Measurements from ENCODE around the gene TRMT61B.

Gene TRMT61B

GRCh38 chr2:28855193-28855592 lies 14.9 kb downstream of the TRMT61B start:
- peaks cover 0 to 5% of the 10 kb centered on the region in 2 donors for H3K36me3 ChIP-seq (ENCODE audit: control insufficient read depth in 1 of 2, insufficient read depth in 2 of 2, low read length in 2 of 2)
- no peaks in the 10 kb centered on the region for H3K27me3 ChIP-seq (ENCODE audit: low read depth, low read length)
- no peak overlapping the region for H3K4me3 ChIP-seq (ENCODE audit: low read depth in 1 of 2, low read length in 2 of 2)
- no peak overlapping the region for H3K27ac ChIP-seq (ENCODE audit: low read length)
- no peaks in the 10 kb centered on the region for H3K9me3 ChIP-seq (ENCODE audit: control insufficient read depth in 1 of 2, low read length in 2 of 2)
- H3K4me1 ChIP-seq (ENCODE audit: control insufficient read depth in 1 of 2, insufficient read depth in 2 of 2, low read length in 2 of 2): no peaks in the 10 kb centered on the region

GRCh38 chr2:28842042-28842441 lies 28.1 kb downstream of the TRMT61B start:
- Histone ChIP-seq H3K27ac (ENCODE audit: low read length) (no peak overlapping the region), H3K36me3 (ENCODE audit: control insufficient read depth in 1 of 2, insufficient read depth in 2 of 2, low read length in 2 of 2) (peaks cover 0 to 9% of the 10 kb centered on the region in 2 donors), H3K9me3 (ENCODE audit: control insufficient read depth in 1 of 2, low read length in 2 of 2) (no peaks in the 10 kb centered on the region), H3K4me3 (ENCODE audit: low read depth in 1 of 2, low read length in 2 of 2) (no peak overlapping the region), H3K4me1 (ENCODE audit: control insufficient read depth in 1 of 2, insufficient read depth in 2 of 2, low read length in 2 of 2) (no peaks in the 10 kb centered on the region), H3K27me3 (ENCODE audit: low read depth, low read length) (no peaks in the 10 kb centered on the region)

GRCh38 chr2:28838971-28839370 lies 31.1 kb downstream of the TRMT61B start:
- H3K9me3 ChIP-seq (ENCODE audit: control insufficient read depth in 1 of 2, low read length in 2 of 2): no peaks in the 10 kb centered on the region
- H3K27me3 ChIP-seq (ENCODE audit: low read depth, low read length): no peaks in the 10 kb centered on the region
- H3K27ac ChIP-seq (ENCODE audit: low read length): no peak overlapping the region
- no peaks in the 10 kb centered on the region for H3K4me1 ChIP-seq (ENCODE audit: control insufficient read depth in 1 of 2, insufficient read depth in 2 of 2, low read length in 2 of 2)
- no peaks in the 10 kb centered on the region for H3K36me3 ChIP-seq (ENCODE audit: control insufficient read depth in 1 of 2, insufficient read depth in 2 of 2, low read length in 2 of 2)
- H3K4me3 ChIP-seq (ENCODE audit: low read depth in 1 of 2, low read length in 2 of 2): no peak overlapping the region

GRCh38 chr2:28835781-28836180 lies 34.3 kb downstream of the TRMT61B start:
- no peaks in the 10 kb centered on the region for H3K27me3 ChIP-seq (ENCODE audit: low read depth, low read length)

GRCh38 chr2:28833740-28834470 lies 36.2 kb downstream of the TRMT61B start:
- H3K27me3 ChIP-seq (ENCODE audit: low read depth, low read length): no peaks in the 10 kb centered on the region
- H3K4me1 ChIP-seq (ENCODE audit: control insufficient read depth in 1 of 2, insufficient read depth in 2 of 2, low read length in 2 of 2): no peaks in the 10 kb centered on the region
- H3K4me3 ChIP-seq (ENCODE audit: low read depth in 1 of 2, low read length in 2 of 2): no peak overlapping the region
- no peak overlapping the region for H3K27ac ChIP-seq (ENCODE audit: low read length)
- H3K9me3 ChIP-seq (ENCODE audit: control insufficient read depth in 1 of 2, low read length in 2 of 2): no peaks in the 10 kb centered on the region
- H3K36me3 ChIP-seq (ENCODE audit: control insufficient read depth in 1 of 2, insufficient read depth in 2 of 2, low read length in 2 of 2): no peaks in the 10 kb centered on the region

More at GRCh38 chr2:28835781-28836180, 34.3 kb downstream of the TRMT61B start:
- Histone ChIP-seq H3K4me1 (ENCODE audit: control insufficient read depth in 1 of 2, insufficient read depth in 2 of 2, low read length in 2 of 2) (no peaks in the 10 kb centered on the region), H3K27ac (ENCODE audit: low read length) (no peak overlapping the region), H3K4me3 (ENCODE audit: low read depth in 1 of 2, low read length in 2 of 2) (no peak overlapping the region), H3K9me3 (ENCODE audit: control insufficient read depth in 1 of 2, low read length in 2 of 2) (no peaks in the 10 kb centered on the region), H3K36me3 (ENCODE audit: control insufficient read depth in 1 of 2, insufficient read depth in 2 of 2, low read length in 2 of 2) (no peaks in the 10 kb centered on the region)

- Histone ChIP-seq H3K9me3 (ENCODE audit: control insufficient read depth in 1 of 2, low read length in 2 of 2) (no peaks in the 10 kb centered on the region), H3K36me3 (ENCODE audit: control insufficient read depth in 1 of 2, insufficient read depth in 2 of 2, low read length in 2 of 2) (no peaks in the 10 kb centered on the region), H3K4me1 (ENCODE audit: control insufficient read depth in 1 of 2, insufficient read depth in 2 of 2, low read length in 2 of 2) (no peaks in the 10 kb centered on the region), H3K4me3 (ENCODE audit: low read depth in 1 of 2, low read length in 2 of 2) (no peak overlapping the region), H3K27me3 (ENCODE audit: low read depth, low read length) (no peaks in the 10 kb centered on the region), H3K27ac (ENCODE audit: low read length) (no peak overlapping the region)
Observed at GRCh38 chr2:28828382-28828781, 41.7 kb downstream of the TRMT61B start.

GRCh38 chr2:28824870-28825269 lies 45.2 kb downstream of the TRMT61B start:
- H3K27ac ChIP-seq (ENCODE audit: low read length): no peak overlapping the region
- H3K4me1 ChIP-seq (ENCODE audit: control insufficient read depth in 1 of 2, insufficient read depth in 2 of 2, low read length in 2 of 2): no peaks in the 10 kb centered on the region
- H3K27me3 ChIP-seq (ENCODE audit: low read depth, low read length): no peaks in the 10 kb centered on the region
- no peaks in the 10 kb centered on the region for H3K36me3 ChIP-seq (ENCODE audit: control insufficient read depth in 1 of 2, insufficient read depth in 2 of 2, low read length in 2 of 2)
- no peak overlapping the region for H3K4me3 ChIP-seq (ENCODE audit: low read depth in 1 of 2, low read length in 2 of 2)
- H3K9me3 ChIP-seq (ENCODE audit: control insufficient read depth in 1 of 2, low read length in 2 of 2): no peaks in the 10 kb centered on the region

- H3K27me3 ChIP-seq (ENCODE audit: low read depth, low read length): no peaks in the 10 kb centered on the region
- H3K4me1 ChIP-seq (ENCODE audit: control insufficient read depth in 1 of 2, insufficient read depth in 2 of 2, low read length in 2 of 2): no peaks in the 10 kb centered on the region
- no peak overlapping the region for H3K4me3 ChIP-seq (ENCODE audit: low read depth in 1 of 2, low read length in 2 of 2)
- H3K36me3 ChIP-seq (ENCODE audit: control insufficient read depth in 1 of 2, insufficient read depth in 2 of 2, low read length in 2 of 2): no peaks in the 10 kb centered on the region
- H3K9me3 ChIP-seq (ENCODE audit: control insufficient read depth in 1 of 2, low read length in 2 of 2): no peaks in the 10 kb centered on the region
- no peak overlapping the region for H3K27ac ChIP-seq (ENCODE audit: low read length)
Observed at GRCh38 chr2:28824207-28824606, 45.9 kb downstream of the TRMT61B start.

- H3K27ac ChIP-seq (ENCODE audit: low read length): no peak overlapping the region
- no peaks in the 10 kb centered on the region for H3K4me1 ChIP-seq (ENCODE audit: control insufficient read depth in 1 of 2, insufficient read depth in 2 of 2, low read length in 2 of 2)
- no peaks in the 10 kb centered on the region for H3K27me3 ChIP-seq (ENCODE audit: low read depth, low read length)
- no peak overlapping the region for H3K4me3 ChIP-seq (ENCODE audit: low read depth in 1 of 2, low read length in 2 of 2)
- no peaks in the 10 kb centered on the region for H3K9me3 ChIP-seq (ENCODE audit: control insufficient read depth in 1 of 2, low read length in 2 of 2)
- H3K36me3 ChIP-seq (ENCODE audit: control insufficient read depth in 1 of 2, insufficient read depth in 2 of 2, low read length in 2 of 2): no peaks in the 10 kb centered on the region
Observed at GRCh38 chr2:28822036-28822435, 48.1 kb downstream of the TRMT61B start.

- Histone ChIP-seq H3K4me3 (ENCODE audit: low read depth in 1 of 2, low read length in 2 of 2) (no peak overlapping the region), H3K4me1 (ENCODE audit: control insufficient read depth in 1 of 2, insufficient read depth in 2 of 2, low read length in 2 of 2) (no peaks in the 10 kb centered on the region), H3K9me3 (ENCODE audit: control insufficient read depth in 1 of 2, low read length in 2 of 2) (no peaks in the 10 kb centered on the region), H3K27ac (ENCODE audit: low read length) (no peak overlapping the region), H3K27me3 (ENCODE audit: low read depth, low read length) (no peaks in the 10 kb centered on the region), H3K36me3 (ENCODE audit: control insufficient read depth in 1 of 2, insufficient read depth in 2 of 2, low read length in 2 of 2) (no peaks in the 10 kb centered on the region)
Observed at GRCh38 chr2:28821295-28821958, 48.7 kb downstream of the TRMT61B start.

- no peaks in the 10 kb centered on the region for H3K27me3 ChIP-seq (ENCODE audit: low read depth, low read length)
- no peaks in the 10 kb centered on the region for H3K9me3 ChIP-seq (ENCODE audit: control insufficient read depth in 1 of 2, low read length in 2 of 2)
- no peaks in the 10 kb centered on the region for H3K36me3 ChIP-seq (ENCODE audit: control insufficient read depth in 1 of 2, insufficient read depth in 2 of 2, low read length in 2 of 2)
- no peak overlapping the region for H3K27ac ChIP-seq (ENCODE audit: low read length)
- H3K4me3 ChIP-seq (ENCODE audit: low read depth in 1 of 2, low read length in 2 of 2): no peak overlapping the region
- no peaks in the 10 kb centered on the region for H3K4me1 ChIP-seq (ENCODE audit: control insufficient read depth in 1 of 2, insufficient read depth in 2 of 2, low read length in 2 of 2)
Observed at GRCh38 chr2:28818053-28818452, 52.1 kb downstream of the TRMT61B start.
